ENCODE results near the gene PTGIR.

Gene PTGIR

DNA sequence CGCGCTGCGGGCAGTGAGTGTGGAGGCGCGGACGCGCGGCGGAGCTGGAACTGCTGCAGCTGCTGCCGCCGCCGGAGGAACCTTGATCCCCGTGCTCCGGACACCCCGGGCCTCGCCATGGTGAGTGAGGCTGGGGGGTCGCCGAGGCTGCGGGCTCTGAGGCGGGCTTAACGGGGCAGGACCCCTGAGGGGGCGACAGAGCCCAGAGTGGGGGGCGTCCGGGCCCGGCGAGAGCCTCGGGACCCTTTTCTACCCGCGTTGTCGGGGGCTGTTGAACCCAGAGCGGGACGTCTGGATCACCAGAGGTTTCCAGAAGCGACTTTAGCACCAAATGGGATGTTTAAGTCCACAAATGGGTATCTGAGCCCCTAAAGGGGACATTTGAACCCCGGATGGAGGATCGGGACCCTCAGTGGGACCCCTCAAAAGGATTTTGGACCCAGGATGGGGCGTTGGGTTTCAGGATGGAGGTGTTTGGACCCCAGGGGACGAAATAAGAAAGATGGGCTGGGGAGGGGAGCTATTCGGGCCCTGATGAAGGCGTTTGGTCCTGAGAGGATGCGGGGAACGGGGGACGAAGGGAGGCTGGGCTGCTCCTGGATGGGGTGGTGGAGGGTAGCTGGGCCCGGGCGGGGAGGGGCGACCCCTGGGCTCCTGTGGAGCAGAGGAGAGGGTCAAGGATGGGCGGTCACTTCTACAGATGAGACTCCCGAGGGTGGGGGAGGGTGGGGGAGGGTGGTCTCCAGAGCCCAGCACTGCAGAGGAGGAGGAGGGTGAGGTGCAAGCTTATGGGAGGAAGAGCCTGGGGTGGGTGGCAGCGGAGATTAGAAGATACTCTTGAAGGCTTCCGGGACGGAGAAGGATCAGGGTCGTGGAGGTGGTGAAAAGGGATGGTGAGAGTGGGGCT lies 23.3 kb downstream of the PTGIR start, which contains the start of gene CALM3:
CALM3 (plus strand) TSS at position 13 of the 907 bp plus-strand sequence; CDS start at position 118, 105 bp downstream.
- DNase-seq (ENCODE audit: low read depth): no peak

DNA sequence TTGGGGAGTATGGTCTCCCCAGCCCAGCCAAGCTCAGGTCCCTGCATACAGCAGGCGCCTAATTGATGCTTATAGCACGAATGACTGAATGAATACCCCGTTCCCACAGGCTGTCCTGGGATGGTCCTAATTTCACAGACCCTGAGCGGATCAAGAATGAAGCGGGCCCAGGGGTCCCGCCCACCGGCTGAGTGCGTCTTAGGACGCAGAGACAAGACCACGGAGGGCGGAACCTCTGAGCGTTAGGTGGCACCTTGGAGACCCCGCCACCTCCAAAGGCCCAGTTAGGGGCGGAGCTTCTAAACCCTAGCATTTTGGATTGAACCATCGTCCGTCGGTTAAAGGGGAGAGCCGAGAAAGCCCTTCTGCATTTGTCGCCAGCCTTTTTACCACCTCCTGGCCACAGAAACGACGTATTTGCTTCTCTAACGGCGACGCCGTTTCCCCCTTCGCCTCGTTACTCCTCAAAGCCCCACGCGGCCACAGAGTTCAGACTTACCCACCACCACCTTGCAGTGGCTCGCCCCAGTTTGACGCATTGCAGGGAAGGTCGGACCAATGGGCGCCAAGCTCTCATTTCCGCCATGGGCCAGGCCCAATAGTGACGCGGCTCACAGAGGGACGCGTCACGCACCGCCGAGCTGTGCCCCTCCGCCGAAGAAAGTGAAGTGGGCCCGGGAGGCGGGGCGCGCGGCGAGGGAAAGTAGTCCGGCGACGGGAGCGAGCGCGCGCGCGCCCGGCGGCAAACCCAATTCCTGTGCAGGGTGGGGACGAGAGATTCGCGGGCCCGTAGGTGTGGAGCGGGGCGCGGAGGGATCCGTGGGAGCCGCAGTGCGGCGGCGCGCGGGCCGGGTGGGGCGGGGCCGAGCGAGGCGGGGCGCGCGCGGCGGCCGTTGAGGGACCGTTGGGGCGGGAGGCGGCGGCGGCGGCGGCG lies 24.2 kb downstream of the PTGIR start:
- peak; percentile 93 for DNase-seq (ENCODE audit: low read depth)

DNA sequence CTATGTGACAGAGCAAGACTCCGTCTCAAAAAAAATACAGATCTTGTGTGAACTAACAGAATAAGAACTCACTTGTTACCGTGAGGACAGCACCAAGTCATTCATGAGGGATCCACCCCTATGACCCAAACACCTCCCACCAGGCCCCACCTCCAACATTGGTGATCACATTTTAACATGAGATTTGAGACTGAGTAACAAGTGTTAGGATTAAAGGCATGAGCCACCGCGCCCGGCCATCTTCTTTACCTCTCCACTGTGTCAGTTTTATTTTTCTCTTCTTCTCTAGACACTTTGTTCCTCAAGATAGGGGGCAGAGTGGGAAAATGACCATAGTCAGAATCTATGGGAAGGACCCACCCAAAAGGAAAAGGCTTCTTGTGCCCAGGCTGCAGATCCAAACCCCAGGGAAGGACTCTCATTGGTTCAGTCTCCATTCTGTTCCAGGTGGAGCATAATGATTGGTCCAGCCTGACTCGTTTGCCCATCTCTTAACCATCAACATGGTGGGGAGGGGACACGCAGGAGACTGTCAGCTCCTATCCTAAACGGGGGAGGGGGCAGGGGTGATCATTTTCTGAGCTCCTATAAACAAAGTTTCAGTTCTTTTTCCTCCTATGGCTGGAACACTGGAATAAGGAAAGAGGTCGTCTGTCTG lies 25.0 kb downstream of the PTGIR start:
- DNase-seq (ENCODE audit: low read depth): no peak

DNA sequence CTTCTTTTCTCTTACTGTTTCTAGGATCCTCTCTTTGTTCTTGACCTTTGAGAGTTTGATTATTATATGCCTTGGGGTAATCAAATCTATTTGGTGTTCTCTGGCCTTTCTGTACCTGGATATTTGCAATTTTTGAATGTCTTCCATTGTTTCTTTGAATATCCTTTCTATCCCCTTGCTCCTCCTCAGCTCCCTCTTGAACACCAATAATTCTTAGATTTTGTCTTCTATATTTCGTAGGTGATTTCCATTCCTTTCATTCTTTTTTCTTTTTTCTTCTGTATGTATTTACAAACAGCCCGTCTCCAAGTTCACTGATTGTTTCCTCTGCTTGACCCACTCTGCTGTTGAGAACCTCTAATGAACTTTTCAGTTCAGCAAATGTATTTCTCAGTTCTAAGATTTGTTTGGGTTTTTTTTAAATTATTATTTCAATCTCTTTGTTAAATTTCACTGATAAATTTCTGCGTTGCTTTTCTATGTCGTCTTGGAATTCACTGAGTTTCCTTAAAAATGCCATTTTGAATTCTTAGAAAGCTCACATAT lies 26.4 kb downstream of the PTGIR start:
- no peak for DNase-seq (ENCODE audit: low read depth)

DNA sequence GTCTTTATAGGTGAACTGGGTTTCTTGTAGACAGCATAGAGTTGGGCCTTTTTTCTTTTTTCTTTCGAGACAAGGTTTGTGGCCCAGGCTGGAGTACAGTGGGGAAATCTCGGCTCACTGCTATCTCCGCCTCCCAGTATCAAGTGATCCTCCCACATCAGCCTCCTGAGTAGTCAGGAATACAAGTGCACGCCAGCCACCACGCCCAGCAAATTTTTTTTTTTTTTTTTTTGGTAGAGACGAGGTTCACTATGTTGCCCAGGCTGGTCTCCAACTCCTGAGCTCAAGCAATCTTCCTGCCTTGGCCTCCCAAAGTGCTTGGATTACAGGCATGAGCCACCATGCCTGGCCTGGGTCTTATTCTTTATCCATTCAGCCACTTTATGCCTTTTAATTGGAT lies 28.9 kb downstream of the PTGIR start:
- DNase-seq (ENCODE audit: low read depth): no peak

DNA sequence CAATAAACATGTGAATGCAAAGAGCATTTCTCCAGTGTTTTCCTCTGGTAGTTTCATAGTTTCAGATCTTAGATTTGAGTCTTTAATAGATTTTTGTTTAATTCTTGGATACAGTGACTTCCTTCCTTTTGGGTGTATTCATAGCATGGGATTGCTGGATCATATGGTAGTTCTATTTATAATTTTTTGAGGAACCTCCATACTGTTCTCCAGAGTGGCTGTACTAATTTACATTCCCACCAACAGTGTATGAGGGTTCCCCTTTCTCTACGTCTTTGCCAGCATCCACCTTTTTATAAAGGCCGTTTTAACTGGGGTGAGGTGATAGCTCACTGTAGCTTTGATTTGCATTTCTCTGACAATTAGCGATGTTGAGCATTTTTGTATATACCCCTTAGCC lies 33.0 kb downstream of the PTGIR start:
- DNase-seq (ENCODE audit: low read depth): no peak

DNA sequence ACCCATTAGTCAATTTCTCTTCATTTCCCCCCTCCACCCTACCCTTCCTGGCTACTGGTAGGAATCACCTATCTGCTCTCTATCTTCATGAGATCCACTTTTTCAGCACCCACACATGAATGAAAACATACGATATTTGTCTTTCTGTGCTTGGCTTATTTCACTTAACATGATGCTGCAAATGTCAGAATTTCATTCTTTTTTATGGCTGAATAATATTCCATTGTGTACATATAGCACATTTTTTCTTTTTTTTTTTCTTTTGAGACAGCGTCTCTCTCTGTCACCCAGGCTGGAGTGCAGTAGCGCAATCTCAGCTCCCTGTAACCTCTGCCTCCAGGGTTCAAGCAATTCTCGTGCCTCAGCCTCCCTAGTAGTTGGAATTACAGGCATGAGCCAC lies 33.6 kb downstream of the PTGIR start:
- DNase-seq (ENCODE audit: low read depth): no peak

DNA sequence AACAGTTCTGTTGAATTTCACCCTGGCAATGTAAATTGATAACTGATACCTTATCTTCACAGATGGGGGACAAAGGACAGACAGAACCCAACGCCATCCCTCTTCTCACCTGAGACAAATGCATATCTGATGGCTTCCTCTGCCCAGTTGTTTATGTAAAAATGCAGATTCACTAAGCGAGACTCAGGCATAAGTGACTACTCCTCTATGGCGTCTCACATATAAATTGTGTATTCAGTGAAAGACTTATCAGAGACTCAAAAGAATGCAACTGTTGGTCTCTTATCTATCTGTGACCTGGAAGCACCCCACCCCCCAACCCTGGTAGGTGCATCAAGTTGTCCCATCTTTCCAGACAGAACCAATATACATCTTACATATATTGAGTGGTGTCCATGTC lies 37.0 kb downstream of the PTGIR start:
- no peak for DNase-seq (ENCODE audit: low read depth)

DNA sequence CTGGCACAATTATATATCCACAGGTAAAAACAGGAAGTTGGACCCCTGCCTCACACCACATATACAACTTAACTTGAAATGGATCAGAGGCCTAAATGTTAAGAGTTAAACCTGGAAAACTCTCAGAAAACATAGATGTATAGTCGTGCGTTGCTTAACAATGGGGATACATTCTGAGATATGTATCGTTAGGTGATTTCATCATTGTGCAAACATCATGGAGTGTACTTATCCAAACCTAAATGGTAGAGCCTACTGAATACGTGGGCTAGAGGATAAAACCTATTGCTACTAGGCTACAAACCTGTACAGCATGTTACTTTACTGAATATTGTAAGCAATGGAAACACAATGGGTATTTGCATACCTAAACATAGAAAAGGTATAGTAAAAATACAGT lies 38.6 kb downstream of the PTGIR start:
- no peak for DNase-seq (ENCODE audit: low read depth)

DNA sequence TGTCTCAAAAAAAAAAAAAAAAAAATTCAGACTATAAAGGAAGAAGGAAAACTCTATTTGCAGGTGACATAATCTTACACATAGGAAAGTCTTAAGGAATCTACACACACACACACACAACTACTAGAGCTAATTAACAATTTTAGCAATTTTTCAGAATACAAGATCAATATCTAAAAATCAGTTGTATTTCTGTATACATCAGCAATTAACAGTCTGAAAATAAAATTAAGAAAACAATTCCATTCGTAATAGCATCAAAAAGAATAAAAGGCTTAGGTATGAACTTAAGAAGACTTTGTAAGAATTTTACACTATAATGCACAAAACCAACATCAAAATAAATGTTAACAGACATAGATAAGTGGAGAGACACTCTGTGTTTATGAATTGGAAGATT lies 39.4 kb downstream of the PTGIR start:
- no peak for DNase-seq (ENCODE audit: low read depth)

DNA sequence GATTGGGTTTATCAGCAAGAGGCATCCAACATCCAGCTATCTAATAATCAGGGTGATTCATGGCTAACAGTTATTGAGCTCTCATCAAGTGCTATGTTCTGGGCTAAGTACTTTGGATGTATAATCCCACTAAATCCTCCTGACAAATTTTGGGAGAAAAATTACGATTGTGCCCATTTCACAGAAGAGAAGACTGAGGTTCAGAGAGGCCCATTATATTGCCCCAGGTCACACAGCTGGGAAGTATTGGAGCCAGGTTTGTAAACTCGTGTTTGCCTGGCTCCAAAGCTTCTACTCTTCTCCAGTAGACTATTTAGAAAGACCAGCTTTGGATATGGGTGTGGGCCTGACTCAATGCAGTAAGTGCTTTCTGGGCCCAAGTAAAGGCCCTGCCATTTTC lies 44.6 kb downstream of the PTGIR start:
- no peak for DNase-seq (ENCODE audit: low read depth)

DNA sequence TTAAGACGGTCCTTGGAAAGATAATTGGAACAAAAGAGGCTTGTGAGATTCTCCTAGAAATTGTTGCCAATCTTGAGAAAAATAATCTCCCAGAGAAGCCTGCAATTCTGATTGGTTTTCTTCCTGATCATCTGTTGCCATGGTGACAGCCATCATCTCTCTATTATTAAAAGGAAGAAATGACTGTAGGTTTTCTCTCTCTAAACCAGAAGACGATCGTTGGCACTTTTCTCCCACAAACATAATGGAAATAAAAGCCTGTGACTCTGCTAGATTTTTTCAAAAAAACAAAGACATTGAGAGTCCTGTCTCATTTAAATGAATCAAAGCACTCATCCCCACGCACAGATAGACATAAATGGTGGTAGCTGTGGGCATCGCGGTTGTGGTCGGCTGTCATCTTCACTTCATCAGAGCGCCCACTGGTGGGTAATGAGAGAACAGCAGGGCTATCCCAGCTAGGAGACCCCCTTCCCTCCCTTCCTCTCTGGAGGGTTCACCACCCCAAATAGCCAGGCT lies 45.5 kb downstream of the PTGIR start:
- DNase-seq (ENCODE audit: low read depth): no peak

DNA sequence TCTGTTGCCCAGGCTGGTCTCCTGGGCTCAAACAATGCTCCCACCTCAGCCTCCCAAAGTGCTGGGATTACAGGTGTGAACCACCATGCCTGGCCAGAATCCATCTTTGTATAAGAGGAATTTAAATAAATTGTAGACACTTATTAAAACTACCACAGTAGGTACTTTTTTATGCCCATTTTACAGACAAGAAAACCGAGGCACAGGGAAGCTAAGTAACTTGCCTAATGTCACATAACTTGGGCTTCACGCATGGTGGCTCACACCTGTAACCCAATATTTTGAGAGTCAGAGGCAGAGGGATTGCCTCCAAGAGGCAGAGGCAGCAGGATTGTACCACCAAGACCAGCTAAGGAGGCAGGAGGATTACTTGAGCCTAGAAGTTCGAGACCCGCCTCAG lies 46.4 kb downstream of the PTGIR start:
- no peak for DNase-seq (ENCODE audit: low read depth)

DNA sequence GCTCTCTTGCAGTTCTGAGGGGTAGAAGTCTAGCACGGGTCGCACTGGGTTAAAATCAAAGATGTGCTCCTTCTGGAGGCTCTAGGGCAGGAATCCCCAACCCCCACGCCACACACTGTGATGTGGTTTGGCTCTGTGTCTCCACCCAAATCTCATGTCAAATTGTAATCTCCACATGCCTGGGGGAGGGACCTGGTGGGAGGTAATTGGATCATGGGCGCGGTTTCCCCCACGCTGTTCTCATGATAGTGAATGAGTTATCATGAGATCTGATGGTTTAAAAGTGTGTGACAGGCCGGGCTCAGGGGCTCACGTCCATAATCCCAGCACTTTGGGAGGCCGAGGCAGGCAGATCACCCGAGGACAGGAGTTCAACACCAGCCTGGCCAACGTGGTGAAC lies 50.4 kb downstream of the PTGIR start:
- DNase-seq (ENCODE audit: low read depth): no peak

DNA sequence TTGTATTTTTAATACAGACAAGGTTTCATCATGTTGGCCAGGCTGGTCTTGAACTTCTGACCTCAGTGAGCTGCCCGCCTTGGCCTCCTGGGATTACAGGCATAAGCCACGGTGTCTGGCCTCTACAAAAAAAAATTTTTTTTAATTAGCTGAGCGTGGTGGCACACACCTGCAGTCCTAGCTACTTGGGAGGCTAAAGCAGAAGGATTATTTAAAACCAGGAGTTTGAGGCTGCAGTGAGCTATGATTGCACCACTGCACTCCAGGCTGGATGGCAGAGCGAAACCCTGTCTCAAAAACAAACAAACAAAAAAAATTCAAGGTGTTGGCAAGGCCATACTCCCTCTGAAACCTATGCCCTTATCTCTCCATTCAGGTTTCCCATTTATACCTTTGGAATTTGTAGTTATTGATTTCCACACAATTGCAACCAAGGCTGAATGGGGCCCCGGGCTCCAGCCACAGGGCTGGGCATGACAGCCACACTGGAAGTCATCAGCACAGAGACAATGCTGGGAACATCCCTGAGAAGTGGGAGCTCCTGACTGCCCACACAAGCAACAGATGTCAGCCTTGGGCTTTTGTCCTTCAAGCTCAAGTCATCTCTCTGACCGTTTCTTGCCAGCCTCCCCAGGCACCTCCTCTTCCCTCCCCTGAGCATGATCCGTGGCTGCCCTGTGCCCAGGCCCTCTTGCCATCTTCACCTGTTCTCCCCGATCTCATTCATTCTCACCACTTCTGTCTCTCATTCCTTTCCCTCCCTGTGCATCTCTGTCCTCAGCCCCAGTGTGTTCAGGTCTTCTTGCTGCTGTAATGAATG lies 51.0 kb downstream of the PTGIR start:
- no peak for DNase-seq (ENCODE audit: low read depth)

DNA sequence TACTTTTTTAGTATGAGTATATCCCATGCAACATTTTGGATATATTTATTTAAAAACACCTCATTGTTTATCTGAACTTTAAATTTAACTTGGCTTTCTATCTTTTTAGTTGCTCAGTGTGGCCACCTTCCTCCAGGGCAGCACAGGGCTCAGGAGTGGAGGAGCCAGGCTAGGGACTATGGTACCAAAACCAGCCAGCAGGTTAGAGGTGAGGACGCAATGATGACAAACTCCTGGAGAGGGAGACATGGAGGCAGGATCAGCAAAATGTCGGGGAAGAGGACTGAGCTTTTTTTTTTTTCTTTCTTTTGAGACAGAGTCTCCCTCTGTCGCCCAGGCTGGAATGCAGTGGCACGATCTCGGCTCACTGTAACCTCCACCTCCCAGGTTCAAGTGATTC lies 53.4 kb downstream of the PTGIR start:
- DNase-seq (ENCODE audit: low read depth): no peak

Data from stromal cell of bone marrow (primary cell).